Measurements from ENCODE around the gene TMBIM1.

Gene TMBIM1

GRCh38 chr2:218327451-218328210 is 35.3 kb upstream of the TMBIM1 start:
- no peaks in the 10 kb centered on the region for H3K9me3 ChIP-seq (ENCODE audit: control insufficient read depth, low read length)
- H3K27me3 ChIP-seq (replicated peaks; ENCODE audit: control insufficient read depth, insufficient read depth, low read length): peaks cover 11% of the 10 kb centered on the region
- peaks cover 18% of the 10 kb centered on the region for H3K4me1 ChIP-seq (ENCODE audit: control insufficient read depth, insufficient read depth, low read length)
- no peak overlapping the region for H3K4me3 ChIP-seq (ENCODE audit: low read length)
- H3K36me3 ChIP-seq (ENCODE audit: control insufficient read depth, insufficient read depth, low read length, severe bottlenecking): no peaks in the 10 kb centered on the region
- H3K9ac ChIP-seq (ENCODE audit: low read length): no peak overlapping the region
- DNase-seq (ENCODE audit: low read depth): no peak

- Histone ChIP-seq H3K9me3 (ENCODE audit: control insufficient read depth, low read length) (no peaks in the 10 kb centered on the region), H3K4me1 (ENCODE audit: control insufficient read depth, insufficient read depth, low read length) (peaks cover 23% of the 10 kb centered on the region), H3K4me3 (ENCODE audit: low read length) (no peak overlapping the region), H3K9ac (ENCODE audit: low read length) (no peak overlapping the region), H3K36me3 (ENCODE audit: control insufficient read depth, insufficient read depth, low read length, severe bottlenecking) (no peaks in the 10 kb centered on the region), H3K27me3 (replicated peaks; ENCODE audit: control insufficient read depth, insufficient read depth, low read length) (peaks cover 11% of the 10 kb centered on the region)
- no peak for DNase-seq (ENCODE audit: low read depth)
Observed at GRCh38 chr2:218326315-218326714, 34.0 kb upstream of the TMBIM1 start.

- Histone ChIP-seq H3K36me3 (ENCODE audit: control insufficient read depth, insufficient read depth, low read length, severe bottlenecking) (no peaks in the 10 kb centered on the region), H3K9me3 (ENCODE audit: control insufficient read depth, low read length) (no peaks in the 10 kb centered on the region), H3K27me3 (replicated peaks; ENCODE audit: control insufficient read depth, insufficient read depth, low read length) (peaks cover 11% of the 10 kb centered on the region), H3K4me1 (ENCODE audit: control insufficient read depth, insufficient read depth, low read length) (peaks cover 23% of the 10 kb centered on the region), H3K9ac (ENCODE audit: low read length) (no peak overlapping the region), H3K4me3 (ENCODE audit: low read length) (no peak overlapping the region)
- no peak for DNase-seq (ENCODE audit: low read depth)
Observed at GRCh38 chr2:218325566-218326160, 33.4 kb upstream of the TMBIM1 start.

GRCh38 chr2:218323526-218324472 is 31.5 kb upstream of the TMBIM1 start:
- H3K4me1 ChIP-seq (ENCODE audit: control insufficient read depth, insufficient read depth, low read length): peaks cover 17% of the 10 kb centered on the region
- peak overlapping the region; percentile 52 for H3K9ac ChIP-seq (ENCODE audit: low read length)
- H3K27me3 ChIP-seq (replicated peaks; ENCODE audit: control insufficient read depth, insufficient read depth, low read length): peaks cover 11% of the 10 kb centered on the region
- no peaks in the 10 kb centered on the region for H3K36me3 ChIP-seq (ENCODE audit: control insufficient read depth, insufficient read depth, low read length, severe bottlenecking)
- peak; percentile 79 for DNase-seq (ENCODE audit: low read depth)
- H3K4me3 ChIP-seq (ENCODE audit: low read length): peak overlapping the region; percentile 78
- no peaks in the 10 kb centered on the region for H3K9me3 ChIP-seq (ENCODE audit: control insufficient read depth, low read length)

GRCh38 chr2:218322768-218323525 is 30.6 kb upstream of the TMBIM1 start:
- peaks cover 17% of the 10 kb centered on the region for H3K4me1 ChIP-seq (ENCODE audit: control insufficient read depth, insufficient read depth, low read length)
- DNase-seq (ENCODE audit: low read depth): peak; percentile 86
- H3K27me3 ChIP-seq (replicated peaks; ENCODE audit: control insufficient read depth, insufficient read depth, low read length): peaks cover 6% of the 10 kb centered on the region
- no peaks in the 10 kb centered on the region for H3K36me3 ChIP-seq (ENCODE audit: control insufficient read depth, insufficient read depth, low read length, severe bottlenecking)
- H3K9ac ChIP-seq (ENCODE audit: low read length): peak overlapping the region; percentile 60
- H3K4me3 ChIP-seq (ENCODE audit: low read length): peak overlapping the region; percentile 78
- H3K9me3 ChIP-seq (ENCODE audit: control insufficient read depth, low read length): no peaks in the 10 kb centered on the region

GRCh38 chr2:218320704-218321336 is 28.5 kb upstream of the TMBIM1 start:
- Histone ChIP-seq H3K27me3 (replicated peaks; ENCODE audit: control insufficient read depth, insufficient read depth, low read length) (peaks cover 6% of the 10 kb centered on the region), H3K4me1 (ENCODE audit: control insufficient read depth, insufficient read depth, low read length) (peaks cover 17% of the 10 kb centered on the region), H3K9me3 (ENCODE audit: control insufficient read depth, low read length) (no peaks in the 10 kb centered on the region), H3K4me3 (ENCODE audit: low read length) (no peak overlapping the region), H3K36me3 (ENCODE audit: control insufficient read depth, insufficient read depth, low read length, severe bottlenecking) (no peaks in the 10 kb centered on the region), H3K9ac (ENCODE audit: low read length) (no peak overlapping the region)
- DNase-seq (ENCODE audit: low read depth): no peak

- H3K36me3 ChIP-seq (ENCODE audit: control insufficient read depth, insufficient read depth, low read length, severe bottlenecking): no peaks in the 10 kb centered on the region
- peaks cover 6% of the 10 kb centered on the region for H3K27me3 ChIP-seq (replicated peaks; ENCODE audit: control insufficient read depth, insufficient read depth, low read length)
- H3K4me3 ChIP-seq (ENCODE audit: low read length): no peak overlapping the region
- DNase-seq (ENCODE audit: low read depth): peak; percentile 34
- no peak overlapping the region for H3K9ac ChIP-seq (ENCODE audit: low read length)
- peaks cover 17% of the 10 kb centered on the region for H3K4me1 ChIP-seq (ENCODE audit: control insufficient read depth, insufficient read depth, low read length)
- H3K9me3 ChIP-seq (ENCODE audit: control insufficient read depth, low read length): no peaks in the 10 kb centered on the region
Observed at GRCh38 chr2:218319813-218320365, 27.6 kb upstream of the TMBIM1 start.

- H3K4me1 ChIP-seq (ENCODE audit: control insufficient read depth, insufficient read depth, low read length): peaks cover 6% of the 10 kb centered on the region
- no peak overlapping the region for H3K9ac ChIP-seq (ENCODE audit: low read length)
- no peaks in the 10 kb centered on the region for H3K9me3 ChIP-seq (ENCODE audit: control insufficient read depth, low read length)
- H3K27me3 ChIP-seq (replicated peaks; ENCODE audit: control insufficient read depth, insufficient read depth, low read length): peaks cover 6% of the 10 kb centered on the region
- no peaks in the 10 kb centered on the region for H3K36me3 ChIP-seq (ENCODE audit: control insufficient read depth, insufficient read depth, low read length, severe bottlenecking)
- H3K4me3 ChIP-seq (ENCODE audit: low read length): no peak overlapping the region
- no peak for DNase-seq (ENCODE audit: low read depth)
Observed at GRCh38 chr2:218318241-218318640, 25.9 kb upstream of the TMBIM1 start.

GRCh38 chr2:218317835-218318234 is 25.5 kb upstream of the TMBIM1 start:
- no peaks in the 10 kb centered on the region for H3K9me3 ChIP-seq (ENCODE audit: control insufficient read depth, low read length)
- DNase-seq (ENCODE audit: low read depth): no peak
- H3K4me1 ChIP-seq (ENCODE audit: control insufficient read depth, insufficient read depth, low read length): peaks cover 6% of the 10 kb centered on the region
- no peak overlapping the region for H3K9ac ChIP-seq (ENCODE audit: low read length)
- peaks cover 6% of the 10 kb centered on the region for H3K27me3 ChIP-seq (replicated peaks; ENCODE audit: control insufficient read depth, insufficient read depth, low read length)
- no peak overlapping the region for H3K4me3 ChIP-seq (ENCODE audit: low read length)
- H3K36me3 ChIP-seq (ENCODE audit: control insufficient read depth, insufficient read depth, low read length, severe bottlenecking): no peaks in the 10 kb centered on the region

- Histone ChIP-seq H3K36me3 (ENCODE audit: control insufficient read depth, insufficient read depth, low read length, severe bottlenecking) (no peaks in the 10 kb centered on the region), H3K9me3 (ENCODE audit: control insufficient read depth, low read length) (no peaks in the 10 kb centered on the region), H3K4me3 (ENCODE audit: low read length) (no peak overlapping the region), H3K9ac (ENCODE audit: low read length) (no peak overlapping the region), H3K4me1 (ENCODE audit: control insufficient read depth, insufficient read depth, low read length) (peaks cover under 1% of the 10 kb centered on the region), H3K27me3 (replicated peaks; ENCODE audit: control insufficient read depth, insufficient read depth, low read length) (peaks cover 6% of the 10 kb centered on the region)
- DNase-seq (ENCODE audit: low read depth): no peak
Observed at GRCh38 chr2:218317303-218317630, 25.0 kb upstream of the TMBIM1 start.
